ENCODE results near the gene FAM83C.

GRCh38 chr20:35284992-35285805 is 7.0 kb downstream of the FAM83C start:
- no peak for TF ChIP-seq NFRKB (IDR thresholded peaks at IDR 0.05)
- no peak for TF ChIP-seq HDGF (IDR thresholded peaks at IDR 0.05; ENCODE audit: borderline replicate concordance)
- no peak for TF ChIP-seq FOXK2 (IDR thresholded peaks at IDR 0.05)
- TF ChIP-seq BHLHE40 (IDR thresholded peaks at IDR 0.05; ENCODE audit: borderline replicate concordance), result no peak
- no peak for TF ChIP-seq L3MBTL2 (conservative IDR thresholded peaks at IDR 0.05)
- TF ChIP-seq FOXM1 (IDR thresholded peaks at IDR 0.05; ENCODE audit: borderline replicate concordance), result no peak

Data from HEK293T (cell line).